ENCODE results near the gene NEAT1. TPM values are rescaled to one million over a fixed set of nuclear protein-coding genes. Genes with fewer than 3 reads are reported as not detected.

The NEAT1 gene
- total and polyA plus RNA-seq, 9 of the 15 experiments (the other 6 are each of a cell fraction or from before 2014, with no cell fraction given), result 20.1 to 389 (median 62.8) TPM

DNA sequence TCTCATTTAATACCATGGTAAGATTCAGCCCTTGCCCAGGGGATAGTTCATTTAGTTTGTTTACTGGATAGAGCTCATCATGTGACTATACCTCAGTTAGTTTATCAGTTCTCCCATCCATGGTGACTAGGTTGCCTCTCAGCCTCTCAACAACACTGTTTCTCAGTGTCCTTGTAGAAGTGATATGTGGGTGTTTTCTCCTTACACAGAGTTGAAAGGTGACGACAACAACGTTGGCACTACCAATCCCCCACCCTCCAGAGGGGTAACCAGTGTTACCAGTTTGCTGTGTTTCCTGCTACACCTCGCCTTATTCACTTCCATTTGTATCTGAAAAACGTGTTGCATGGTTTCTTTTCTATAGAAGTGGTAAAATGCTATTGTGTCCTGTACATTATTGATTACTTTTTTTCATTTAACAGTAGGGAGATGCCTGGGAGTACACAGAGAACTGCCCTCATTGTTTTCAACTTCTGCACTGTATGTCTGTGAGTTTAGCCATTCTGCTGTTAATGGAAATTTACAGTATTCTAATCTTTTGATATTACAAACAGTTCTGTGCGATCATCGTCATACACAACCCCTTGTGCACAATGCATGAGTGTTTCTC is 11.6 kb downstream of the NEAT1 start (continued):
- no peak for TF ChIP-seq RBM25 (IDR thresholded peaks at IDR 0.05; ENCODE audit: low read depth, low read length, severe bottlenecking)
- TF ChIP-seq CCNT2 (IDR thresholded peaks at IDR 0.05; ENCODE audit: borderline replicate concordance, extremely low read depth, insufficient read length, low read depth, low read length), result peak; percentile 27
- TF ChIP-seq TRIM24 (IDR thresholded peaks at IDR 0.05), result 0 out of 4 replicates have a peak, but pooled peaks of 1 of the 2 experiments have one; percentile 8
- peak; percentile 24 for TF ChIP-seq U2AF1 (optimal IDR thresholded peaks at IDR 0.05; ENCODE audit: low read depth, low read length)
- TF ChIP-seq, protein P1, sequence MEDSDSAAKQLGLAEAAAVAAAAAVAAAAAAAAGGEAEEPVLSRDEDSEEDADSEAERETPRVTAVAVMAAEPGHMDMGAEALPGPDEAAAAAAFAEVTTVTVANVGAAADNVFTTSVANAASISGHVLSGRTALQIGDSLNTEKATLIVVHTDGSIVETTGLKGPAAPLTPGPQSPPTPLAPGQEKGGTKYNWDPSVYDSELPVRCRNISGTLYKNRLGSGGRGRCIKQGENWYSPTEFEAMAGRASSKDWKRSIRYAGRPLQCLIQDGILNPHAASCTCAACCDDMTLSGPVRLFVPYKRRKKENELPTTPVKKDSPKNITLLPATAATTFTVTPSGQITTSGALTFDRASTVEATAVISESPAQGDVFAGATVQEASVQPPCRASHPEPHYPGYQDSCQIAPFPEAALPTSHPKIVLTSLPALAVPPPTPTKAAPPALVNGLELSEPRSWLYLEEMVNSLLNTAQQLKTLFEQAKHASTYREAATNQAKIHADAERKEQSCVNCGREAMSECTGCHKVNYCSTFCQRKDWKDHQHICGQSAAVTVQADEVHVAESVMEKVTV (CRISPR knock-in tag; IDR thresholded peaks at IDR 0.05), result no peak
- no peak for TF ChIP-seq CBFA2T2 (conservative IDR thresholded peaks at IDR 0.05)
- TF ChIP-seq ILF3 (IDR thresholded peaks at IDR 0.05; ENCODE audit: borderline replicate concordance), result 0 out of 2 replicates have a peak, but pooled peaks have one; percentile 23
- TF ChIP-seq TFE3 (CRISPR knock-in tag; IDR thresholded peaks at IDR 0.05), result peak; percentile 82
- TF ChIP-seq RAD51 (IDR thresholded peaks at IDR 0.05; ENCODE audit: borderline replicate concordance, low read depth), result peak; percentile 14; the same call in 1 of the 2 replicates
- no peak for TF ChIP-seq NFYB (IDR thresholded peaks at IDR 0.05; ENCODE audit: extremely low read depth, insufficient read length)
- TF ChIP-seq PHF8 (IDR thresholded peaks at IDR 0.05; ENCODE audit: borderline replicate concordance, low read length), result no peak
- 0 out of 2 replicates have a peak, but pooled peaks have one; percentile 6 for TF ChIP-seq ELF4 (CRISPR knock-in tag; IDR thresholded peaks at IDR 0.05)
- TF ChIP-seq SUPT5H (IDR thresholded peaks at IDR 0.05), result peak; percentile 29
- TF ChIP-seq POLR2B (IDR thresholded peaks at IDR 0.05; ENCODE audit: low read depth, partially characterized antibody), result peak; percentile 54
- 0 out of 2 replicates have a peak, but pooled peaks have one; percentile 3 for TF ChIP-seq CBFA2T3 (IDR thresholded peaks at IDR 0.05)
- no peak for TF ChIP-seq FOXK1 (CRISPR knock-in tag; IDR thresholded peaks at IDR 0.05; ENCODE audit: borderline replicate concordance)
- 0 out of 2 replicates have a peak, but pooled peaks have one; percentile 14 for TF ChIP-seq MYNN (IDR thresholded peaks at IDR 0.05)
- no peak for TF ChIP-seq MYNN (CRISPR knock-in tag; IDR thresholded peaks at IDR 0.05)
- 0 out of 2 replicates have a peak, but pooled peaks have one; percentile 29 for TF ChIP-seq KHSRP (IDR thresholded peaks at IDR 0.05)
- 0 out of 2 replicates have a peak, but pooled peaks have one; percentile 6 for TF ChIP-seq EGR1 (conservative IDR thresholded peaks at IDR 0.05)
- peak; percentile 28; the same call in 1 of the 2 replicates for TF ChIP-seq TOE1 (IDR thresholded peaks at IDR 0.05; ENCODE audit: borderline replicate concordance)
- no peak for TF ChIP-seq TOE1 (CRISPR knock-in tag; IDR thresholded peaks at IDR 0.05; ENCODE audit: borderline replicate concordance, low read depth)
- TF ChIP-seq SNIP1 (IDR thresholded peaks at IDR 0.05; ENCODE audit: low read depth), result no peak
- TF ChIP-seq SRSF3 (IDR thresholded peaks at IDR 0.05; ENCODE audit: insufficient read depth, low read length), result no peak
- TF ChIP-seq ARHGAP35 (IDR thresholded peaks at IDR 0.05; ENCODE audit: partially characterized antibody), result peak; percentile 13
- 0 out of 2 replicates have a peak, but pooled peaks have one; percentile 17 for TF ChIP-seq POLR2AphosphoS2 (IDR thresholded peaks at IDR 0.05; ENCODE audit: low read length)
- TF ChIP-seq ATF2 (CRISPR knock-in tag; IDR thresholded peaks at IDR 0.05), result no peak

All from K562 (cell line).